ENCODE data around the gene IQCE.
"Not testable (repeated sequence)": the region's sequence is repeated elsewhere in the genome, so short reads cannot be mapped to it uniquely, and the experiment has no call there.

IQCE gene

GRCh38 chr7:2580636-2581035 is 21.9 kb downstream of the IQCE start:
- no peak for DNase-seq

DNA sequence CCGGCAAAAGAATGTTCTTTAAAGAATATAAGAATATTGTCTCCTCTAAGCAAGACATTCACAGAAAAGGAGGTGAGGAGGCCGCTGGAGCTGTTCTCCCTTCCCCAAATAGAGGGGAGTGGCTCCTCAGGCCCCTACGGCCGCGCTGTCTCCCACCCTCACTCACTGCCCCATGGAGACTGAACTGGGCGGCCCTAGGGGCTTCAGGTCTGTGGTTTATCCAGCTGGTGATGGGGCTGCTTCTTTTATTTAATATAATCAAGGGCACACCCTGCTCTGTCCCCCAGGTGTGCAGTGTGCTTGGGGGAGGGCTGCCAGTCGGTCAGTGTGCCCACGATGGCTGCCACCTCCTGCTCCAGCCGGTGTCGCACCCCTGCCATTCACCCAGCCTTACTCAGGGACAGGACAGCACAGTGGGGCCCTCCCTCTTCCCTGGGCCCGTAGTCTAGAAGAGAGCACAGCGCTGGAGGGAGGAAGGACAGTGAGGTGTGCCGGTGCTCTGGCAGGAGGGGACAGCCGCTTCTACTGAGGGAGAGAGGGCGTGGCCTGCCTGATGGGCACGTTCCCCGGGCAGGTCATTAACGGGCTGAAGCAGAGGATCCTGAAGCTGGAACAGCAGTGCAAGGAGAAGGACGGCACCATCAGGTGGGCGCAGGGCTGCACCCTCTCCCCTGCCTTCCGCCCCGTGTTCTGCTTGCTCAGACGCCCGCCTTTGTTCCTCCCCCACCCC is 23.4 kb downstream of the IQCE start:
- no peak for DNase-seq

- no peak for DNase-seq
Observed at GRCh38 chr7:2583798-2584580, 25.2 kb downstream of the IQCE start.

DNA sequence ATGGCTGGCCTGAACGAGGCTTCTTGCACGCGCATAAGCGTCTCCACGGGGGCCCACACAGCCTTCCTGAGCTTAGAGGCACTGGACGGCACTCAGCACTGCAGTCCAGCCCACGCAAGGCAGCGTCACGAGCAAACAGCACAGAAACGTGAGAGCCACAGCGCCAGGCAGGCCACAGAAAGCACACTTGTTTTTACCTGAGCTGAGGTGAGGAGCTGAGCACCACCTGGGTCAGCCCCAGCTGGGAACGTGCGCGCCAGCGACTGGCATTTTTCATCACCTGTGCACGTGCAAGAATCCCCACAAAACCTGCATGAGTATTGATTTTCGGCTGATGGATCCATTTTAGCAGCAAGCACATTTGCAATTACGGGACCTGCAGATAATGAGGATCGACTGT is 26.7 kb downstream of the IQCE start:
- no peak for DNase-seq

DNA sequence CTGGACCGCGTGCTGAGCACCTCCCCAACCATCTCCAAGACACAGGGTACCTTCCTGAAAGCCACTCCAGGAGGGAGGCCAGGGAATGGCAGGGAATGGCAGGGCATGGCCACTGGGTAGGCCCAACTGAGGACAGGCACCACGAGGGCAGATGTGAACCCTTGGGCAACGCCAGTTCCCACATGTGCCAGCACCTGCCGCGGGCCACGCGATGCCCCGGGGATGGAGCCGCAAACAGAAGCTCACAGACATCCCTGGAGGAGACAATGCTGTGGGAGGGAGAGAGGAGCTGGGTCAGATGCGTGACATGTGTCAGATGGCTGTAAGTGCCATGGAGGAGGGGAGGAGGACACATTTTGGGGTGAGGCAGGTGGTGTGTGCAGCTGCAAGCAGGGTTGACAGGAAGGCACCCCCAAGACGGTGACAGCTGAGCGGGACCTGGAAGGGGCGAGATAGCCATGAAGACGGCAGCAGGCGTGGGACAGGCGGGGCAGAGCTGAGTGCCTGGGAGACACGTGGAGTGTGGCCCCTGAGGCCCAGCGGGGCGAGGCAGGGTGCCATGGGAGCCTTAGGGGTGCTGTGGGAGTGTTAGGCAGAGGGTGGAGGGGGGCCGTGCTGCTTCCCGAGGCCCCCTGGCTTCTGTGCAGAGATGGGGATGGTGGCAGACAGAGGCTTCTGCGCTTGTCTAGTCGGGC is 27.7 kb downstream of the IQCE start:
- no peak for DNase-seq

DNA sequence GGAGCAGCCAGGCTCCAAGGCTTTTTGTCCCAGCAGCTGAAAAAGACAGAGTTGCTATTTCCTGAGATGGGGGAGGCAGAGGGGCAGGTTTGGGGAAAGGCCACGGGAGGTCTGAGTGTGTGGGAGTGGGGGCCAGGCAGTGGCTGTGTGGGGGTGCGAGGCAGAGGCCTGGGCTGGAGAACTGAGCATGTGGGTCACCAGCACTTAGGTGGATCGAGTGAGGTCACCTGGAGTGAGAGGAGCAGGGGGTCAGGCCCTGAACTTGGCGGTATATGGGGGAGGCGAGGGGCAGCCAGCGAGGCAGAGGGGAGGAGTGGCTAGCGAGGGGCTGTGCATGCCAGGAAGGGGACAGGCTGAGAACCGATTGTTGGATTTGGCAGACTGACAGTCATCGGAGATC is 28.4 kb downstream of the IQCE start:
- DNase-seq = no peak

GRCh38 chr7:2587778-2588177 is 29.0 kb downstream of the IQCE start:
- DNase-seq = no peak

DNA sequence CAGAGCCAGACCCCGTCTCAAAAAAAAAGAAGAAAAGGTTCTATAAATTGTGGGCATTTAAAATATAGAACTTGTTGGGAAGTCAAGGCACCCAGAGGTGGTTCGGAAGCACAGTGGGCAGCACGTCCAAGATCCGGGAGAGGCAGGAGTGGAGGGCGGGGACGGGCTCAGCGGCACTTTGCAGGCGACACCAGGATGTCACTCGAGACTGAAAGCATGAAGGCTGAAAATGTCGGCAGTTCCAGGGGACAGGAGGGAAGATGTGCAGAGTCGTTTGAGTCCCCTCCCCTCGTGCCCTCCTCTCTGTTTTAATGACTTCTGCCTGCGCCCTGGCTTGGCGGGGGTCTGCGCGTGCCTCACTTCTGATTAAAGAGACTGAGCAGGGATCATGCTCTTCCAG is 30.6 kb downstream of the IQCE start:
- DNase-seq = no peak

DNA sequence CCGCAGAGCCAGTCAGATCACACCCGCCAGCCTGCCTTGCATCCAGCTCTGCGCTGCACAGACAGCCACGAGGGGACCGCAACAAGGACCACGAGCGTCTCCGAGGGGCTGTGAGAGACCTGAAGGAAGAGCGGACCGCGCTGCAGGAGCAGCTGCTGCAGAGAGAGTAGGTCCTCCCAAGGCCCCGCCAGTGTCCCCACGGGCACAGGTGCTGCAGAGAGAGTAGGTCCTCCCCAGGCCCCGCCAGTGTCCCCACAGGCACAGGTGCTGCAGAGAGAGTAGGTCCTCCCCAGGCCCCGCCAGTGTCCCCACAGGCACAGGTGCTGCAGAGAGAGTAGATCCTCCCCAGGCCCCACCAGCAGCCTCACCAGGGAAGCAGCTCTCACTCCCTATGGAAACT is 31.2 kb downstream of the IQCE start:
- not testable (repeated sequence) for DNase-seq

GRCh38 chr7:2592375-2592865 is 33.6 kb downstream of the IQCE start:
- no peak for DNase-seq

DNA sequence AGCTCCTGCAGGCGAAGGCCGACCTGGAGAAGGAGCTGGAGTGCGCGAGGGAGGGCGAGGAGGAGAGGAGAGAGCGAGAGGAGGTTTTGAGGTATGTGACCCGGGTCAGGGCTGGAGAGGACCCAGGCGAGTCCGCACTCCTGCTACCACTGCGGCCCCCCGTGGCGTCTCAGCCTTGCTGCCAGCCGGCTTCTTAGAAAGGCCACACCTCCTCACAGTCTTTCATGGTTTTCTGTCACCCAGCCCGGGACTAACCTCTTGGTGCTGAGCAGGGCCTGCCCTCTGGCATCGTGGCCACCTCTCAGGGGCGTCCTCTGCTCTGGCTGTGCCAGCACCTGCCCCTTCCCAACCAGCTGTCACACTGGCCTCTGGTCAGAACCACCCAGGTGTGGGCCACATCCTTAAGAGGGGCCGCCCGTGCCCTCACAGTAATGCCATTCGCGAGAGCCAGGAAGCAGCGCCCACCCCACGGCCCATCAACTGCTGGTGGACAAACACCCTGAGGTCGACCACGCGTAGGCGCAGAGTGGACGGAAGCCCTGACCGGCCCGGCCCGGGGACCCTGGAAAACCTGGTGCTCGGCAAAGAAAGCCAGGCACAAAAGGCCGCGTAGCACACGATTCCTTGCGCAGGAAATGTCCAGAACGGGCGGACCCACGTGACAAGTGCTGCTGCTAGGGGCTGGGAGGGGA is 34.4 kb downstream of the IQCE start:
- DNase-seq = no peak

GRCh38 chr7:2594599-2594998 is 35.8 kb downstream of the IQCE start:
- DNase-seq = no peak

DNA sequence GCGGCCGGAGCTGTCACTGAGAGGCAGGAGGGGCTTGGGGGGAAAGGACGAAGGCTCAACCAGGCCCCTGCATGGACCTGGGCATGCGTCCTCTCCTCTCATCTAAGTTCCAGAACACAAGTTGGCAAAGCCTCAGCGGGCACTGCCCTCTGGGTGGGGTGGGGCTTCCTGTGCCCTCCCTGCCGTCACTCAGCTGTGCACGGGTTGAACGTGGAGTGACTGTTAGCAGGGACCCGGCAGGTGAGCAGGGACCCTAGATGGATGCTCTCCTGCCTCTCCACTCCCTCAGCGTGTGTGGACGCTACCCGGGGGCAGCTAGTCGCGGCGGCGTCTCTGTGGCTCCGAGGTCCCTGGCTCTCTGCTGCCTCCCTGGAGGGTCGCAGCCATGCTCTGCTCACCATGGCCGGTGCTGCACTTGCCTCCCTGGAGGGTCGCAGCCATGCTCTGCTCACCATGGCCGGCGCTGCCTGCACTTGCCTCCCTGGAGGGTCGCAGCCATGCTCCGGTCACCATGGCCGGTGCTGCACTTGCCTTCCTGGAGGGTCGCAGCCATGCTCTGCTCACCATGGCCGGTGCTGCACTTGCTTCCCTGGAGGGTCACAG is 36.6 kb downstream of the IQCE start:
- no peak for DNase-seq

GRCh38 chr7:2596464-2597272 is 37.9 kb downstream of the IQCE start:
- no peak for DNase-seq

DNA sequence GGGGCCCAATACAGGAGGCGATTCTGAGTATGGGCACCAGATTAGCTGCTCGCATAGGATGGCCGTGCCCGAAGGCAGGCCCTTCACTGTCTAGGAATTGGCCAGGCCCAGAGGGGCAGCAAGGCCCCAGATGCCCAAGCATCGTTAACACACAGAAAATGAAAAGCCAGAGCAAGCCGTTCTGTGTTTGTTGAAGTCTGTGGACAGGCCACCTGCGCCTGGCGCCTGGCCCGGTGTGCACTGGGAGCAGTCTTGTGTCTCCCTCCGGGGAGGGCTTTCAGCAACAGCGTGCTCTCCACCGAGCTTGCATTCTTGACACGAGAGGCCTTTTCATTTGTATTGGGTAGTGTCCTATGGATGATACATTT is 38.5 kb downstream of the IQCE start:
- DNase-seq = no peak

DNA sequence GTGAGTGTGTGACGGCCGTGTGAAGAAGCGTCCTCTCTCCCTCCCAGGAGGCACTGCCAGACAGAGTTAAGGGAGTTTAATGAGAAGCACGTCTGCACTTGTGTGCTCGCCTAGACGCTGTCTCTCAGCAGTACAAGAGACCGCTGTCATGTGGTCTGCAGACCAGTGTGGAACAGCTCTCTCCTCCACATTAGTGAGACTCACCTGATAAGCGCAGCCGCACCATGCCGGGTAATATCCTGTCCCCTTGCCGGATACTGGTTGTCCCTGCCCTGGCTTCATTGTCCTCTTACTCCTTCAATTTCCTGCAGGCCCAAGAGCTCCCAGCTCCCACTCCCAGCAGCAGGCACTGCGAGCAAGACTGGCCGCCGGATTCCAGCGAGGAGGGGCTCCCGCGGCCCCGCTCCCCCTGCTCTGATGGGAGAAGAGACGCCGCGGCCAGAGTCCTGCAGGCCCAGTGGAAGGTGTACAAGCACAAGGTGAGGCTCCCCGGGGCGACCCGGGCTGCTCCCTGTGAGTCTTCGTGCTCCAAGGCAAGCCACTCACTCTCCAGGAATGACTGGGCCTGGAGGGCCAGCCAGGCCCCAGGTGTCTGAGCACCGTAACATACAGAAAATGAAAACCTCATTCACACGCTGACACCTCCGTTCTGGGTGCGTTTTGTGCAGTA is 39.5 kb downstream of the IQCE start:
- no peak for DNase-seq

DNA sequence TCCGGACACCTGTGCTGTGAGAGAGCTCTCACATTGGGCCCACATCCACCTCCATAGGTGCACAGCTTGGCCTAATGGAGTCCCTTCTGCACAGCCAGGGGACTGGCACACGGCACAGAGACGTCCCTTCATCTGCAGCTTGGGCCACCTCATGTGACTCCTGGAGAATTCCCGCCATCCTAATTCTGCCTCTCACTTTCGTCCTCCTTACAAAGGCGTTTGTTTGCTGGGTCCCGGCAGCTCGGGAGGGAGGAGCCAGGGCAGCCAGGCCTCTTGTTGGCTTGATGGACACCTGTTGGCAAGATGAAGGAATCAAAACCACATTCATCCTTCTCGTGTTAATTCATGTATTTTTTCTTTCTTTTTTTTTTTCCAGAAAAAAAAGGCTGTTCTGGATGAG is 42.3 kb downstream of the IQCE start:
- DNase-seq = no peak

- DNase-seq = no peak
Observed at GRCh38 chr7:2601907-2602306, 43.1 kb downstream of the IQCE start.

- no peak for DNase-seq
Observed at GRCh38 chr7:2602406-2603043, 43.7 kb downstream of the IQCE start.

DNA sequence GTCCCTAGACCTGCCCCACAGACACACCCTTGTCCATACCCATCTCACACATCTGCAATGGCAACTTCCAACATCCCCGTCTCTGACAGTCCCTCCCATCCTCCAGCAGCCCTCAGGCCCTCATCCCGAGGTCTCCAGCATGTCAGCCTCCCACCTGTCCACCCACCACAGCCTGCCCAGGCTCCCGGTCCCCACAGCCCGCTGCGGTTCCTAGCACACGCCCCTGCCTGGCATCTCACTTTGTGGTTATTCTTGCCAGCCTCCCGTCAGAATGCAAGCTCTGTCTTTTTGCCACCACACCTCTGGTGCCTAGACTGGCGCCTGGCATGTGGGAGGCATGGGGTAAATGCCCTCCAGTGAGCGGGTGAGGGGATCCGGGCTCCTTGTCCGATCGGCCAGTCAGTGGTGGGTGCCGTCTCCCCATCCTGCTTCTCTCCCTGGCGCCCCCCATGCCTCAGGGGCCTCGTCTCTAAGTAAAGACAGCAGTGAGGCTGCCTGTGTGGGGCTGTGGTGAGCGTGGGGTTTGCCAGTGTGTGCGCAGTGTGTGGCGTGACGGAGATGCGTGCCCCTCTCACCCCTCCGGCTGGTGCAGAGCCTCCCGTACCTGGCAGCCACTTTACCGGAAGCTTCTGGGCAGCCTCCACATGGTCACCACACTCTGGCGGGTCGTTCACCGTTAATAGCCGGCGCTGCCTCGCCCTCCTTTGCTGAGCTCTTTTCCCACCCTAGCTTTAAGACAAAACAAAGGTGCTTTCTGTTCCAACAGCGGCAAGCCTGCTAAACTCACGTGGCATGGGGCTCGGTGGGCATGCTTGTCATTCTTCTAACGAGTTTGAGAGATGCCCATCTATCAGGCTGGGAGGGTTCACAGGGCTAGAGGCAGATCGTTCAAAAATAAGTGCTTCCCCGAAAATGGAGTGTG is 44.5 kb downstream of the IQCE start:
- no peak for DNase-seq
